HG03025 (cell line): ENCODE data around the gene DEFB121.
"Not testable (repeated sequence)": the region's sequence is repeated elsewhere in the genome, so short reads cannot be mapped to it uniquely, and the experiment has no call there.

Experiments used
- ATAC-seq: cut with Tn5 transposase; IDR thresholded peaks from one replicate; pipeline ENCODE4 v1.9.1; 2021; ENCODE audit warnings: mild to moderate bottlenecking, moderate library complexity; ENCODE audit not compliant: unreplicated experiment, low FRiP score

DEFB121 gene

DNA sequence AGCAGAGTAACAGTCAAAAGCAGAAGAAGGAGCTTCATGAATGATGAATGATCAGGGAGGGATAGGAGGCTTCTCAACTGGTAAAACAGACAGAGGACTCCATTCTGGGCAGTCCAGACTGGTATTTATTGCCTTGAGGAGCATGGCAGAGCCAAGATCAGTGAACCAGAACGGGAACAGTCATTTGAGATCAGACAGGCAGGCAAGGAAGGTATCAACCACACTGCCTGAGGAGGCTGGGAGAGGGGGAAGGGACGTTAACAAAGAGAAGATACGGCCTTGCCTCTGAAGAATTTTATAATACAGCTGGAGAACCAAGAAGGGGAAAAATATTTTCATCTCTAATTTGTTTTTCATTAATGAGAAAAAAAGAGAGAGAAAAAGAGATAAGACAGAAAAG is at the start of gene DEFB121:
Gene DEFB121 (minus strand): TSS at position 101 of the 400 bp plus-strand sequence. CDS start 63 bp downstream, at position 38.
- no peak for ATAC-seq

- ATAC-seq = no peak
These were observed 48.3 kb upstream of the DEFB121 start for GRCh38 chr20:31454361-31454760.

DNA sequence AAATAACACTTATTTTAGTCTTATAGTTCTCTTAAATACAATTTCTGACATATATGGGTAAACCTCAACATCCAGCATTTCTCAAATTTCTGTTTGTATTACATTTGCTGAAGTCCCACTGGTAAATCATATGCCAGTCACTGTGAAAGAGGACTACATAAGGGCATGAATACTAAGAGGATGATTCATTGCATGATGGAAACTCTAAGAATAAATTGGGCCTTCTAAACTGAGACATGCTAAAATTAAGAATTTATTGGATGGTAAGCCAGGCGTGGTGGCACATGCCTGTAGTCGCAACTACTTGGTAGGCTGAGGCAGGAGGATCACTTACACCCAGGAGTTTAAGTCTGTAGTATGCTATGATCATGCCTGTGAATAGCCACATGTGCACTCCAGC is 46.6 kb upstream of the DEFB121 start:
- ATAC-seq = no peak

DNA sequence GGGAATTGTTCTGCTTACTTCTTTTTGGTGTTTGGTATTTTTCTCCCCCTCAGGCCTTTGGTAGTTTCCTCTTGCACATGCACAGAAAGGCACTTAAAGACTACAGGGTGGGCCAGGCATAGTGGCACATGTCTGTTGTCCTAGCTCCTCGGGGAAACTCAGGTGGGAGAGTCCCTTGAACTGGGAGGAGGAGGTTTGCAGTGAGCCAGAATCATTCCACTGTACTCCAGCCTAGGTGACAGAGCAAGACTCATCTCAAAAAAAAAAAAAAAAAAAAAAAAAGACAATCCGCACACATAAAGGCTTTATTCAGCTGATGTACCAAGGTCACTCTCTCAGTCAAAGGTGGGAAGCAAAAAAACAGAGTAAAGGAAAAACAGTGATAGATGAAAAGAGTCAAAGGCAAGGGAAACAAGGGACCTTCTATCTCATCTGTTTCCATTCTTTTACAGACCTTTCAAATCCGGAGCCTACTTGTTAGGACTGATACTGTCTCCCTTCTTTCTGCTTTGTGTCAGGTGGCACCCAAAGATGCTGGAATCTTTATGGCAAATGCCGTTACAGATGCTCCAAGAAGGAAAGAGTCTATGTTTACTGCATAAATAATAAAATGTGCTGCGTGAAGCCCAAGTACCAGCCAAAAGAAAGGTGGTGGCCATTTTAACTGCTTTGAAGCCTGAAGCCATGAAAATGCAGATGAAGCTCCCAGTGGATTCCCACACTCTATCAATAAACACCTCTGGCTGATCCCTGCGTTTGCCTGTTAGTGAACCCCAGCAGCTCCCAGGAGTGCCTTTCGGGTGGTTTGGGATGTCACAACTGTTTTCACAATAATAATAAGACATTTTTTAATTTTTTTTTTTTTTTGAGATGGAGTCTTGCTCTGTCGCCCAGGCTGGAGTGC is 43.7 kb upstream of the DEFB121 start:
- ATAC-seq = no peak

GRCh38 chr20:31446084-31446819 is 40.2 kb upstream of the DEFB121 start:
- ATAC-seq = no peak

DNA sequence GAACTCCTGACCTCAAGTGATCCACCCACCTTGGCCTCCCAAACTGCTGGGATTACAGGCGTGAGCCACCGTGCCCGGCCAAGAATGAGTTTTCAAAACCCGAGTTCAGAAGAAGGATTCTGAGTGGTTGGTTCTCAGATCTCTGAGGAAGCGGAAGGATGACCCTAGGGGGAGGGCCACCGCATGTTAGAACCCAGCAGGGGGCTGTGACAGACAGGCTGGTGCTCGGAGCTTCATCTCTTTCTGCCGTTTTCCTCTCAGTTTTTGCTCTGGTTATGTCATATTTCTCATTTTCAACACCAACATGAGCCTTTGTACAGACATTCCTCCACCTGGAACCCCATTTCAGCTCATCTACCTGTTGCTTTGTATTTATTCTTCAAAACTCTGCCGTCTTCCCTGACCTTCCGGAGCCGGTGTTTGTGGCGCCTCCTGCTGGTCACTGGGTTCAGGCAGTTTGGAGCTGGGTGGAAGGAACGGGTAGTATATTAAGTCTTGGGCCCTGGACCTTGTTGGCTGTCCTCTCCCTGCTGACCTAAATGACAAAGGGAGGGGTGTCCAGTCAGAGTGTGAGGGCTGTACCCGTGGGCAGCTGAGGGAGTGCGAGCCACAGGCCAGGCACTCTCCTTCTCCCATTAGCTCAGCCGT is 34.1 kb upstream of the DEFB121 start, which contains the start of gene DEFB123:
Gene DEFB123 (plus strand): TSS at position 621 of the 648 bp plus-strand sequence. CDS start 67 bp downstream, outside the sequence.
- no peak for ATAC-seq

DNA sequence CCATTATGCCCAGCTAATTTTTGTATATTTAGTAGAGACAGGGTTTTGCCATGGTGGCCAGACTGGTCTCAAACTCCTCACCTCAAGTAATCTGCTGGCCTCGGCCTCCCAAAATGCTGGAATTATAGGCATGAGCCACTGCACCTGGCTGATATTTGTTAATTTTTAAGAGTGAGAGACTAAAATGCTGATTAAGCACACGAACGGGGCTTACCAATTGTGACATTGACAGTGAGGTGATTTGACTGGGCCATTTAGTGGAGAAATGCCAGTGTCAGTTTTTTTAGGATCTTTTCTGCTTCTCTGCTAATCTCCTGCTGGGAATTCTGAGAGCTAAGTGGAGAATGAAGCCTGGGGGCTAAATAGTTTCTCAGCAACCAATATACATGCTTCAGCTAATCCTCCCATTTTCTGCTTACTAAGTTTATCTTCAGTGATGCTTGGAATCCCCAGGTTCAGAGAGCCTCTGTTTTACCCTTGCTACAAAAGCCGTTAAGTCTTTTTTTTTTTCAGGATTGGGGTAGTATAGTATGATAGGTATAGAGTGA is 24.6 kb upstream of the DEFB121 start:
- no peak for ATAC-seq

DNA sequence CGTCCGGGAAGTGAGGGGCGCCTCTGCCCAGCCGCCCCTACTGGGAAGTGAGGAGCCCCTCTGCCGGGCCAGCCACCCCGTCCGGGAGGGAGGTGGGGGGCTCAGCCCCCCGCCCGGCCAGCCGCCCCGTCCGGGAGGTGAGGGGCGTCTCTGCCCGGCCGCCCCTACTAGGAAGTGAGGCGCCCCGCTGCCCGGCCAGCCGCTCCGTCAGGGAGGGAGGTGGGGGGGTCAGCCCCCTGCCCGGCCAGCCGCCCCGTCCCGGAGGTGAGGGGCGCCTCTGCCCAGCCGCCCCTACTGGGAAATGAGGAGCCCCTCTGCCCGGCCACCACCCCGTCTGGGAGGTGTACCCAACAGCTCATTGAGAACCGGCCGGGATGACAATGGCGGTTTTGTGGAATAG is 21.6 kb upstream of the DEFB121 start:
- not testable (repeated sequence) for ATAC-seq

DNA sequence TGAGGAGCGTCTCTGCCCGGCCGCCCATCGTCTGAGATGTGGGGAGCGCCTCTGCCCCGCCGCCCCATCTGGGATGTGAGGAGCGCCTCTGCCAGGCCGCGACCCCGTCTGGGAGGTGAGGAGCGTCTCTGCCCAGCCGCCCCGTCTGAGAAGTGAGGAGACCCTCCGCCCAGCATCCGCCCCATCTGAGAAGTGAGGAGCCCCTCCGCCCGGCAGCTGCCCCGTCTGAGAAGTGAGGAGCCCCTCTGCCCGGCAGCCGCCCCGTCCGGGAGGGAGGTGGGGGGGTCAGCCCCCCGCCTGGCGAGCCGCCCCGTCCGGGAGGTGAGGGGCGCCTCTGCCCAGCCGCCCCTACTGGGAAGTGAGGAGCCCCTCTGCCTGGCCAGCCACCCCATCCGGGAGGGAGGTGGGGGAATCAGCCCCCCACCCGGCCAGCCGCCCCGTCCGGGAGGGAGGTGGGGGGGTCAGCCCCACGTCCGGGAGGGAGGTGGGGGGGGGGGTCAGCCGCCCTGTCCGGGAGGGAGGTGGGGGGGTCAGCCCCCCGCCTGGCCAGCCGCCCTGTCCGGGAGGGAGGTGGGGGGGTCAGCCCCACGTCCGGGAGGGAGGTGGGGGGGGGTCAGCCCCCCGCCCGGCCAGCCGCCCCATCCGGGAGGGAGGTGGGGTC is 21.0 kb upstream of the DEFB121 start:
- ATAC-seq = not testable (repeated sequence)

DNA sequence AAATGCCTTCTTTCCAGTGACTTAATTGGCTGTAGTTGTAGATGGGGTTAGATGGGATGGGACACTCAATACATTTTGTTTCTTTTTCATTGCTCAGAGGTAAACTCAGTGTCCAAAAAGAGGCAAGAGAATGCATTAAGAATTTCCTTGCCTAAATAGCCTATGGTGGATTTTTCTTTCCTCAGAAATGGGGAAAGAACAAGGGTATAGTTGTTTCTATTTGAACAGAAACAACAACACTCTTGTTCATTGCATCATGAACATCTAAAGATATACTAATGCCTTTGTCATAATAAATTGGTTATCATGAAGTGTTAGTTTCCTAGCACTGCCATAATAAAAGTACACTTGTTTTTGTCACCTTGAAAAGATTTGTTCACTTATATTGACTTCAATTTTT is 19.8 kb upstream of the DEFB121 start:
- no peak for ATAC-seq

DNA sequence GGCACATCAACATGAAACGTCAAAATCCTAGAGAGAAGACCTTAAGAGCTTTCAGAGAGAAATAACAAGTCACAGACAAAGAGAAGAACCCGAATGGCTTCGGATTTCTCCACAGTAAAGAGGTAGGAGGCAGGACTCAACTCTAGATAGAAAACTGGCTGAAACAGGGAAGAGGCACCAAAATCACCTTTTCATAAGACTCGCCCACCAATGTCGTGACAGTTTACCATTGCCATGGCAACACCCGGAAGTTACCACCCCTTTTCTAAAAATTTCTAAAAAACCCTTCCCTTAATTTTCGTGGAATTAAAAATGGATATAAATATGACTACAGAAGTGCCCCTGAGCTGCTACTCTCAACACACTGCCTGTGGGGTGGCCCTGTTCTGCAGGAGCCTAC is 12.3 kb upstream of the DEFB121 start:
- ATAC-seq = no peak

DNA sequence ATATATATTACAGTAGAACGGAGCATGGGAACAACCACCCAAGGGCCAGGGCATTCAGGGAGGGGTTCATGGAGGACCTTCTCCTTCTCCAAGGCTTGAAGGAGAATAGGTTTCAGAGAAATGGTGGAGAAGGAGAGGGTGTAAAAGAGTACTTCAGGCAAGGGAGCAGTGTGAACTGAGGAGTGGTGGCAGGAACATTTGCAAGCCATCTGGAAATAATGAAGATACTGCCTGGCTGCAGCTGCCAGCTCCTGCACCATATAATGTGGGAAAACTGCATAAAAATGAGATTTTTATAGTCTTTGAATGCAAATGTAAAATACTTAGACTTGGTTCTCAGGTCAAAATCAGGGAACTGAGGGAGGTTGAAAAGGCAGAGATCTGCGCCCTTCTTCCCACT is 9.6 kb upstream of the DEFB121 start:
- no peak for ATAC-seq

- ATAC-seq = no peak
These were observed 8.4 kb upstream of the DEFB121 start for GRCh38 chr20:31414381-31414780.

DNA sequence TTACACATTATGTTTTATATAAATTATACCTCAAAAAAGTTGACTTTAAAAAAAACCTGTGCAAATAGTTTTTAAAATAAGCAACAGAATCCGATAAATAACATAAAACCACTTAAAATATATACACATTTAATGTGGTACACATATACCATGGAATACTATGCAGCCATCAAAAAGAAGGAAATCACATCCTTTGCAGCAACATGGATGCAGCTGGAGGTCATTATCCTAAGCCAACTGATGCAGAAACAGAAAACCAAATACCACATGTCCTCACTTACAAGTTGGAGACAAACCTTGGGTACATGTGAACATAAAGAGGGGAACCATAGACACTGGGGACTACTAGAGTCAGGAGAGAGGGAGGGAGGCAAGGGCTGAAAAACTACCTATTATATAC is 4.0 kb upstream of the DEFB121 start:
- ATAC-seq = no peak

DNA sequence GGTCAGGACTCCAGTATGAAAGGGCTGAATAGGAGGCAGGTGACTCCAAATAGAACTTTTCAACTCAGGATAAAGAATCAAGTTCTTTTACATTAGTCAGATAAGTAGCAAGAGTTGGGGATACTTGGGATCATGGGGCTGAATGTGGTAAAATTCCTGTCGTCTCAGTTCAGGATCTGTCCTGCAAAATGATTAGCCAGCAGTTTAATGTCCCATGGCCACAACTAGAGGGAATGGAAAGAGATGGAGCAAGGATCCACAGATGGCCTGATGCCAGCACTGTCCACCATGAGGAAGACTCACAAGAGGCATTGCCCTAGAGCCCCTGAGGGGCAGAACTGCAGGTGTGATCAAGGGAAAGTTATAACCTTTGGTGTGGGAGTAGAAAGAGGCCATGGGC is 2.1 kb downstream of the DEFB121 start:
- no peak for ATAC-seq

DNA sequence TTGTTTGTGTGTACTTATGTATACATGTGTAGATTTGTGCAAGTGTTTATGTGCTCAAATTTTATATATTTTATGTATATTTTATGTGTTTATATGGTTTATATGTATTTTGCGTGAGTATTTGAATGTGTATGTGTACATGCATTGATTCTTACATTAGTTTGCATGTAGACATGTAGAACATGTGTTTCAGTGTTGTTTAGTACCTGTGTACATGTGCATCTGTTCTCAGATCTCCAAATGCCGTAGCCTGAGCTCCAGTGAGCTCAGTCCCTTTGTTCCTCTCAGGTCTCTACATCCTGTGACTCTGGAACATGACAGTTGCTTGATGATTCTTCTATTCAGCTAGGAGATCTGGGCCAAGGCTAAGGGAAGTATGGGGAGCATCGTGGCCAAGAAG is 11.1 kb downstream of the DEFB121 start:
- ATAC-seq = no peak

- no peak for ATAC-seq
These were observed 13.2 kb downstream of the DEFB121 start for GRCh38 chr20:31392836-31393235.

DNA sequence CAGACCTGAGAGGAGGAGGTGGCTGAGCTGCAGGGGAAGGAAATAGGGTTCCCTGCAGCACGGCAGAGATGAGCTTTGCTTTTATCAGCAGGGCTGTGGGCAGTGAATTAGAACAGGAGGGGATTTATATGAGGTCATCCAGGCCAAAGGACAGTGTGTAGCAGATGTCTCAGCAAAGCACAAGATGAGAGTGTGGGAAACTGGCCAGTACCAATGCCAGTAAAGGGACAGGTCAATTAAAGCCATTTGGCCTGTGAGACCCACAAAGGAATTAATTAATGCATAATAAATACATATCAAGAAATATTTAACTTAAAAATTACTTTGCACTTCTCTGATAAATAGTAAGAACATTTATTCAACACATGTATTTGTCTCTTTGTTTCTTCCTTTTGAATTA is 15.5 kb downstream of the DEFB121 start, which contains the start of gene DEFB119:
Gene DEFB119 (minus strand): TSS at position 101 of the 400 bp plus-strand sequence. CDS start 107 bp downstream, outside the sequence.
- ATAC-seq = no peak

GRCh38 chr20:31374346-31374745 is 31.7 kb downstream of the DEFB121 start:
- ATAC-seq = no peak

DNA sequence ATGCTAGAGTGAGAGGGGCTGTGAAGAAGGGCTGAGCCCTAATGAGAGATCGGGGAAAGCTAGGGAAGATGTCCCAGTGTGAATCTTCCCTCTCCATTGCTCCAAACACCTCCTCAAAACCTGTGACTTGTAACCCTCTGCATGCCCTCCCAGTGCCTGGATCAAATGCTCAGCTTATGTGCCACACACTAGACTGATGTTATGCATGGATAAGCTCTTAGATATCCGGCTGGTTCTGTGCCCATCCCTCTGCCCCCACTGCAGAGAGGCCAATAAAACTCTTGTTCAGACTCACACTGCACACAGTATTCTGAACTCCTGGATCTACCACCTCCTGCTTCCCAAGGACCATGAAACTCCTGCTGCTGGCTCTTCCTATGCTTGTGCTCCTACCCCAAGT is 37.7 kb downstream of the DEFB121 start, which contains the start of gene DEFB118:
Gene DEFB118 (plus strand): TSS at position 301 of the 400 bp plus-strand sequence. CDS start 50 bp downstream, at position 351.
- ATAC-seq = no peak
